ENCODE measurements around the gene WDR81.
"Not testable (repeated sequence)": the region's sequence is repeated elsewhere in the genome, so short reads cannot be mapped to it uniquely, and the experiment has no call there.

Gene WDR81

DNA sequence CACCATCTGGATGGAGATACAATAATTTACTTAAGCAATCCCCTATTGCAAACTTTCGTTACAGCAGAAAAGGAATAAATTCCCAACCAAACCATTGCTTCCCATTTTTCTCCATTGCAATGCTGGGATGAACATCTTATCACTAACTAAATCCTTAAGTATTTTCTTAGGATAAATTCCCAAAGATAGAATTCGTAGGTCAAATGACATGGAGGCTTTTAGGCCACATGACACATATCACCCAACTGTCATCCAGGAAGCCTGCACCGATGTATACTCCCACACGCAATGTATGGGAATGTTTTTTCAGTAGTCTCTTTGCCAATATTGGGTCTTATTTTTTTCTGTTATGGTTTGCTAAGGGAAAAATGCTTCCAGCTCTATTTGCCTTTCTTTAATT, 12.7 kb upstream of the WDR81 start:
- no peak overlapping the region for H3K4me3 ChIP-seq (ENCODE audit: low read length)

DNA sequence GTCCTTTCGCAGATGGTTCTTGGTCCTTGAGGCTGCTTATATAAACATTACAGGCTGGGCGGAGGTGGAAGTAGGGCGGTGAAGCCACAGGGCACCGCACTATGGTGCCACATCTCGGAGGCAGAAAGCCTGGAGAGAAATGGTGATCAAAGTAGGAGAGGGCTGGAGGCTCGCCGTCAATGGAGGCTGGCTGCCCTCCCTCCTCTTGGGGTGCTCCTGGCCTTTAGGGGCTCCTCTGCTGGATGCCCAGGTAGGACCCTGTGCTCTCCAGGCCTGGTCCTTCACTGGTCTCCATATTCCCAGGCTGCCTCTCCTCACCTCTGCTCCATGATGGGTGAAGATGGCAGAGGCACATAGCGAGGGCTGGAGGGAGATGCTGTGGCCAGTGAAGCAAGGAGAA, 12.2 kb upstream of the WDR81 start:
- H3K4me3 ChIP-seq (ENCODE audit: low read length) = no peak overlapping the region
- no peak for DNase-seq (ENCODE audit: low read depth, low spot score)

More for the DNA sequence above, 12.7 kb upstream of the WDR81 start:
- DNase-seq (ENCODE audit: low read depth, low spot score) = no peak

DNA sequence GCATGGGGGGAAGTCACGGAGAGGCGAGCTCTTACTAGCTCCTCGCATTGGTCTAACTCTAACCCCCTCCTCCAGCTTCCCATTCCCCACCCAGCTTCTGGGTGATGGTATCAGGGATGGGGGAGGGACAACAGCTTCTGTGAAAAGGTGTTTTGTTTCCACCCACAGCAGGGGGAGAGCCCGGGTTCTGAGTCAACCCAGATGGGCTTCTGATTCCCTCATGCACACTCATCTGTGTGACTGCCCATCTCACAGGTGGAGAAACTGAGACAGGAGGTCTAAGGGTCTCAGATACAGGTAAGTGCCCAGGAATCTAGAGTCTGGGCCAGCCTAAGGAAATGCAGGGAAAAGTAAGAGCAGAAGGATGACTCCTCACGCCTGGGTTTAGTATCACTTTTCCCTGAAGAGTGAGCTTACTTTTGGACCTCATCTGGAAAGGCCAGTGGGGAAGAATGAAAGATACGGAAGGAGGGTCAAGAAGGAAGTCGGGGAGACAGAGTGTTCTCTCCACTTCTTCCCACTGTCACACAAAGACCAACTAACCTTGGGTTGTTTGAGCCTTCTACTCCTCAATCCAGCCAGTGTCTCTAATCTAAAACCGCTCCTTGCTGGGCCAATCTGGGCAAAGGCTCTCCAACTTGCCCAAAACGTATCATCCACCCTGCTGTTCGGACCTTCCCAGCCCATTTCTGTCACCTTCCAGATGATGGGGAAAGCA, 11.2 kb upstream of the WDR81 start:
- no peak overlapping the region for H3K4me3 ChIP-seq (ENCODE audit: low read length)
- DNase-seq (ENCODE audit: low read depth, low spot score) = no peak

DNA sequence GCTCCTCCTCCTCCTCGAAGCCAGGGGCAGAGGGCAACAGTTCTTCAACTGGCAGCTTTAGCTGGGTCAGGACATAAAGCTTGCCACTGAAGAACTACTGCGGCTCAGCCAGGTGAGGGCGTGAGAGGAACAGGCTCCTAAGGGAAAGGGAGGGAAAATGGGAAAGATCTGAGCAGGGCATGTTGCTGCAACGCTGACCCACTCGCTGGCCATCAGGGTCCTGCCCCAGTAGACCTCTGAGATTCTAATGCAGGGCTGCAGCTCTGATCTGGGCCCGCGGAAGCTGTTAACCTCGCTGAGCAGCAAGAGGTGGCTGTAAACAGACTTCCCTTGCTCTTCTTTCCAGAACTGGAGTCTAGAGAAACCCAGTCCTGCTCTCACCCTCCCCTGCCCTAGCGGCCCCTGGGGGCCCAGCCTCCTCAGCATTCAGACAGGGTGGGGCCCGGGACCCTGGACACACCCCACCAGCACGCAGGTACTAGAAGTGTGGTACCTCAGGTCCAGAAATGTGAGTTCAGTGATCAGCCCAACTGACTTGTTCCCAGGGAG, 10.6 kb upstream of the WDR81 start:
- no peak overlapping the region for H3K4me3 ChIP-seq (ENCODE audit: low read length)
- DNase-seq (ENCODE audit: low read depth, low spot score) = no peak

DNA sequence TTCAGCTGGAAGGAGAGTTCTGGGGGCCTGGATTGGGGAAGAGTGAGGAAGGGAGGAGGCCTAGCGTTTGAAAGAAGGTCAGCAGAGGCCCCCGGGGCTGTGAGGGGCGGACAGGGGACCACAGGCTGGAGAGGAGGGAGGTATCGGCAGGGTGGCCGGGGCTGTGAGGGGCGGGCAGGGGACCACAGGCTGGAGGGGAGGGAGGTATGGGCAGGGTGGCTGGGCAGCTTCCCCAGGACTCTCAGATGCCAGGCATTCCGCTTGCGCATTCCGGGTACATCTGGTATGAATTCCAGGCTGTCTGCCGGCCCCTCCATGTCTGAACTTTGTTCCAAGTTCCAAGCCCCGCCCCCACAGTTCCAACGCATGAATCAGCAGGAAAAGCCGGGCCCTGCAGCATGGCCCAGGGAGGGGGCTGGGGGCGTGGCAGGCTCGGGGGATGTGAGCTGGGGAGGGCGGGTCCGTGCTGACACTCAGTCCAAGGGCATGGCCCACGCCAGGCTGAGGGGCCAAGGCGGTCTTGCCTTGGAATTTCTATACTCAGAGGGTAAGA, 10.0 kb upstream of the WDR81 start:
- H3K4me3 ChIP-seq (ENCODE audit: low read length) = no peak overlapping the region
- DNase-seq (ENCODE audit: low read depth, low spot score) = no peak

DNA sequence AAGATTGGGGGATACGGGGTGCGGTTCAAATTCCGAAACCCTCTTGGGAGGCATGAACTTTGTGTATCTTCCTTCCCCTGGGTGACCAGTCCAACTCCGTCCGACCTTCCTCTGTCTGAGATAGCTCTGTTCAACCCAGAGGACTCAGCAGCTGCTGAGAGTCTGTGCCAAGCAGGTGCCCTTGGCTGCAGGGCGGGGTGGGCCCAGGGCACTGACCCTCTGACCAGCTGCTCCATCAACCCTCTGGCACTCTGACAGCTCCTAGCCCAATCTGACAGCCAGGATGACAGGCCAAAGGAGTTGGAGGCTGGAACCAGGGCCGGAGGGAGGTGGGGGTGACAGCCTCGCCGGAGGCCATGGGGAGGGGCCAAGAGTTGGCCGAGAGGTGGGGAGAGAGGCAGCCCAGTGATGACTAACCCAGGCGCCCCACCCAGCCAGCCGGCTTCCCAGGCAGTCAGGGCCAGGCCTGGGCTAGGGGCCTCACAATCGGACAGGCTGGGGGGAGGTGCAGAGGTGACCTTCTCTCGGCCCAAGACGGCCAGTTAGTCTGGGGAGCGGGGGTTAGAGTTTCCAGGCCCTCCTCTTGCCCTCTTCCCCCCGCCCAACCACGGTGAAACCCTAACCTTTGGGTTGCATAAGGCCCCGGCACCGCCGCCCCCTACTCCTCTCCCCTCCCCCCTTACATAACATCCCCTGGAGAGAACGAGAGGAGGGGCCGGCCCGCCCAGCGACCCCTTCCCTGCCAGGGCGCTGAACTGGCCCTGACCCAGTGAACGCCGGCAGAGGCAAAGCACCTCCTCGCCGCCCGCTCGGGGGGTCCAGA, 9.3 kb upstream of the WDR81 start:
- no peak for DNase-seq (ENCODE audit: low read depth, low spot score)
- H3K4me3 ChIP-seq (ENCODE audit: low read length) = peak overlapping the region; percentile 69

DNA sequence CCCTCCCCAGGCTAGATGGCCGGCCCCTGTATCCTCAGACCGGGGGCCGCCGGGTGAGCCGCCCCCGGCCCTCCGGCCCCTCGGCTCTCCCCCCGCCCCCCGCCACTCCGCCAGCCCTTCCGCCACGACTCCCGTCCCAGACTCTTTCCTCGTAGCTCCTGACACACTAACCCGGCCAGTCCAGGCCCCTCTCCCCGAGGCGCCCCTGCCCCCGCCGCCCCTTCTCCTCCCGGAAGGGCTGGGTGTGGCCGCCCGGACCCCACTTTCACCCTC, 8.8 kb upstream of the WDR81 start:
- H3K4me3 ChIP-seq (ENCODE audit: low read length) = peak overlapping the region; percentile 69
- DNase-seq (ENCODE audit: low read depth, low spot score) = no peak

DNA sequence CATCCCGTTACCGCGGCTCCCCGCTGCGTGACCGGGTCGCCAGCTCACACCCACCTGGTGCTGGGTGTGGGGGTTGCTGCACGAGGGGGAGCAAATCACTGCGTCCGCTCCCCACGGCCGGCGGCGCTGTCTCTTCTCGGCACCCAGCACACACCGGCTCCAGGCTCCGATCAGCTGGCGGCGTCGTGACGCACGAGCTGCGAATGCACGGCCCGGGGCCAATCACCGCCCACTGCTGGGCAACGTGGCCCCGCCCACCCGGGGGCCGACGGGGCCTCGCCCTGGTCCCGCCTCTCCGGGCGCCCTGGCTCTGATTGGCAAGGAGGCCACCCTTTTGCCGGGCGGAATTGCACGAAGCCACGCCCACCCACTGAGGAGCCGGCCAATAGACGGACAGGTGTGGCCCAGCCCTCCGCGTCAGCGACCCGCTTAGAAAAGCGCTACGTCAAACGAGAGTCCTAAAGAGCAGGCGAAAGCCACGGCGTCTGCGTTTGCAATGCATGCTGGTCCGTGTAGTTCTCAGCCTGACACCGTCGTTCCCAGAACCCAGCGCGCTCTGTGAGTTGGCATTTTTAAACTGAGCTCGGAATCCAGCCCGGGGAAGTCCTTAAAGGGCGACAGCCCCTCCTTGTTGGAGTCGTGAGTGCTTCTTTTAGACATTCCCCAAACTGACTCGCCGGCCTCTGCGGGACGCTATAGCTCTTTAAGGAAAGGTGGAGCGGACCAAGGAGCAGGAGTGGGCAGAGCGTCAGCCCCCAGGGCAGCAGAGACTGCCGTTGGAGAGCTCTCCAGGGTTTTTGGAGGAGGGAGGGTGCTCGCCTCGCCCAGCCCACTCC, 8.2 kb upstream of the WDR81 start:
- peak overlapping the region; percentile 88 for H3K4me3 ChIP-seq (ENCODE audit: low read length)
- peak; percentile 100 for DNase-seq (ENCODE audit: low read depth, low spot score)

DNA sequence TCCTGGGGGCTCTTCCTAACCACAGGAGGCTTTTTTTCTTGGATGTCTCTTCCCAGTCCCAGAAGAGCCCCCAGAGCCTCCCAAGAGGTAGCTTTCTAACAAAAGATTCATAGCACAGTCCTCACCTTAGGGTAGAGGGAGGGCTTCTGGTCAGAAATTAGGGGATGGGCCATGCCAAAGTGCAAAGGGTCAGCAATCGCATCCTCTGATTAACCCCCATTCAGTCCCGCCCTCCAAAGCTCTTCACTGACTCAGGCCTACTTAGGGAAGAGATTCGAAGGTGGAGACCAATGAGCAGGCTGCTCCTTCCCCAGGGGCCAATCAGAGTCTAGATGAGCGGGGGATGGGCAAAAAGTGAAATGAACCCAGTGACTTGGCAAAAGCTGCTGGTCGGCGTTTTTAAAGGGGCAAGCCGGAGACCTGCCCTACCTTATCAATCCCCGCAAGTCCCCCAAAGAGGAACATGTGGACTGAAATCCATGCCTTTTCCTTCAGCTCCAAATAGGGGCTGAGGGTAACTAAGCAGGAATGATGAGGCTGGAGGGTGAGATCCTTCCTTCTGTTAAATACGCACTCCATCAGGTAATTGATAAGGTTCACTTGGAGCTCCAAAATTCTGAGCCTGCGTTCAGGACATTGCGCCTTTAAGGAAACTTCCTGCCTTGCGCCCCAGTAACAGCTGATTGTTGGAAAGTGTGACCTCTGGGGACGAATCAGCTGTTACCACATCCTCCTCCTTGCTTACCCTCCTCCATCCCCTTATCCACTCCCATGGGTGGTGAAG, 7.4 kb upstream of the WDR81 start:
- peak overlapping the region; percentile 88 for H3K4me3 ChIP-seq (ENCODE audit: low read length)
- DNase-seq (ENCODE audit: low read depth, low spot score) = peak; percentile 97

DNA sequence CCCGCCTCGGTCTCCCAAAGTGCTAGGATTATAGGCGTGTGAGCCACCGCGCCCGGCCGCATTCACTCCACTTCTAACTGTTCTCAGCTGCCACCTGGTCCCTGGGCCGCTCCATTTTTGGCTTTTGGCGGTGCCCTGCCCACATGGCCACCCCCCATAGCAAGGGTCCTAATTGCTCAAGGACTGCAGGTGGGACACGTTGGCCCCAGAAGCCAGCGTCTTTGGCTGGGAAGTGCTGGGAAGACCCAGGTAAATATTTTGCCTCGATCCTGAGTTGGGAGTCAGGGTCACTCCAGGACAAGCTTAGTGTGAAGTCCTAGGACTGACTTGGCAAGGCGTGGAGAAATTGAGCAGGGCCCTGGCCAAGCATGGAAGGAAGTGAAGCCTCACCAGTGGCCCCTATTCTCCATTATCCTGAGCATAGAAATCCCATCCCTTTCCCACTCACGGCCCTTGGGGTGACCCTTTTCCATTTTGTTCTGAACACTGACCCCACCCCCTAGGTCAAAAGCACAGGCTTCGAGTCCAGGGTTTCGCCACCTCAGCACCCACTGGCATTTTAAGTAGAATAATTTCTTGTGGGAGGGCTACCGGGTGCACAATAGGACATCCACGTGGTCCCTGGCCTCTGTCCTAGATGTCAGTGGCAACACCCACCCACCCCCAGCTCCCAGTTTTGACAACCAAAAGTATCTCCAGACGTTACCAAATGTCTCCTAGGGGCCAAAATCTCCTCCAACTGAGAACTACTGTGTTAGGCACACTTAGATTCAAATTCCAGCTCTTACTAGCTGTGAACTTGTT, 5.9 kb upstream of the WDR81 start:
- DNase-seq (ENCODE audit: low read depth, low spot score) = no peak
- no peak overlapping the region for H3K4me3 ChIP-seq (ENCODE audit: low read length)

DNA sequence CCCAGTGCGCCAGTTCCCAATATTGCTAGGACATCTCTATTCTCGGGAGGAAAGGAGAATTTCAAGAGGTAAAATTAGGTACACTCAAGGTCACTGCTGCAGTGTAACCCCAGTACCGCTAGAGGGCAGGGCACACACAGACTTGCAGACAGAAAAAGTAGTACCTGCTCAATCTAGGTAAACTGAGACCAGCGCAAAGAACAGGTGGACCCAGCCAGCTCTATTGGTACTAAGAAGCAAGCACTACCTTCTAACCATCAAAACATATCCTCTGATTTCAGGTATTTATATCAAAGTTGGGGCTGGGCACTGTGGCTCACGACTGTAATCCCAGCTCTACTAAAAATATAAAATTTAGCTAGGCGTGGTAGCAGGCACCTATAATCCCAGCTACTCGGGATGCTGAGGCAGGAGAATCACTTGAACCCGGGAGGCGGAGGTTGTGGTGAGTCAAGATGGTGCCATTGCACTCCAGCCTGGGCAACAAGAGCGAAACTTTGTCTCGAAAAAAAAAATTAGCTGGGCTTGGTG, 3.6 kb upstream of the WDR81 start:
- DNase-seq (ENCODE audit: low read depth, low spot score) = peak; percentile 77
- peak overlapping the region; percentile 23 for H3K4me3 ChIP-seq (ENCODE audit: low read length)

DNA sequence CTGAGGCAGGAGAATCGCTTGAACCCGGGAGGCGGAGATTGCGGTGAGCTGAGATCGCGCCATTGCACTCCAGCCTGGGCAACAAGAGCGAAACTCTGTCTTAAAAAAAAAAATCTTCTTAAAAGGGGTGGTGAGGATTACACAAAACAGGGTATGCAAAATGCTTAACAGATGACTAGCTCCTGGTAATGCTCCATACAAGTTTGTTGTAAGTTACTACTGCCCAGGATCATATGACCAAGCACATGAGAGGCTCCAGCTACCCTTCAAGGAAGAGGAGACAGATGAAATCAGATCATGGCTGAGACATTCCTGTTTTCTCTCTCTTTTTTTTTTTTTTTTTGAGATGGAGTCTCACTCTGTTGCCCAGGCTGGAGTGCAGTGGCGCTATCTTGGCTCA, 2.5 kb upstream of the WDR81 start:
- H3K4me3 ChIP-seq (ENCODE audit: low read length); DNase-seq (ENCODE audit: low read depth, low spot score): not testable (repeated sequence)

DNA sequence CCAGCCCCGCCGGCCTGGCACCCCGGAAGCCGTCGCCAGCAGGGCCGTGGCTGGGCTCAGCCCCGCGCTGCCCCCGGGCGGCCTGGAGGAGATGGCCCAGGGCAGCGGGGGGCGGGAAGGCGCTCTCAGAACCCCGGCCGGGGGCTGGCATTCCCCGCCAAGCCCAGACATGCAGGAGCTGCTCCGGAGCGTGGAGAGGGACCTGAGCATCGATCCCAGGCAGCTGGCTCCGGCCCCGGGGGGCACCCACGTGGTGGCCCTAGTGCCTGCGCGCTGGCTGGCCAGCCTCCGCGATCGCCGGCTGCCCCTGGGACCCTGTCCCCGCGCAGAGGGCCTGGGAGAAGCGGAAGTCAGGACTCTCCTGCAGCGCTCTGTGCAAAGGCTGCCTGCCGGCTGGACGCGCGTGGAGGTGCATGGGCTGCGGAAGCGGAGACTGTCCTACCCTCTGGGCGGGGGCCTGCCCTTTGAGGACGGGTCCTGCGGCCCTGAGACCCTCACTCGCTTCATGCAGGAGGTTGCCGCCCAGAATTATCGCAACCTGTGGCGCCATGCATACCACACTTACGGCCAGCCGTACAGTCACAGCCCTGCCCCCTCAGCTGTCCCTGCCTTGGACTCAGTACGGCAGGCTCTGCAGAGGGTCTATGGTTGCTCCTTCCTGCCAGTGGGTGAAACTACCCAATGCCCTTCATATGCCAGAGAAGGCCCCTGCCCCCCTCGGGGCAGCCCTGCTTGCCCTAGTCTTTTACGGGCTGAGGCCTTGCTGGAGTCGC, 551 bp downstream of the WDR81 start:
- peak overlapping the region; percentile 58 for H3K4me3 ChIP-seq (ENCODE audit: low read length)
- no peak for DNase-seq (ENCODE audit: low read depth, low spot score)

DNA sequence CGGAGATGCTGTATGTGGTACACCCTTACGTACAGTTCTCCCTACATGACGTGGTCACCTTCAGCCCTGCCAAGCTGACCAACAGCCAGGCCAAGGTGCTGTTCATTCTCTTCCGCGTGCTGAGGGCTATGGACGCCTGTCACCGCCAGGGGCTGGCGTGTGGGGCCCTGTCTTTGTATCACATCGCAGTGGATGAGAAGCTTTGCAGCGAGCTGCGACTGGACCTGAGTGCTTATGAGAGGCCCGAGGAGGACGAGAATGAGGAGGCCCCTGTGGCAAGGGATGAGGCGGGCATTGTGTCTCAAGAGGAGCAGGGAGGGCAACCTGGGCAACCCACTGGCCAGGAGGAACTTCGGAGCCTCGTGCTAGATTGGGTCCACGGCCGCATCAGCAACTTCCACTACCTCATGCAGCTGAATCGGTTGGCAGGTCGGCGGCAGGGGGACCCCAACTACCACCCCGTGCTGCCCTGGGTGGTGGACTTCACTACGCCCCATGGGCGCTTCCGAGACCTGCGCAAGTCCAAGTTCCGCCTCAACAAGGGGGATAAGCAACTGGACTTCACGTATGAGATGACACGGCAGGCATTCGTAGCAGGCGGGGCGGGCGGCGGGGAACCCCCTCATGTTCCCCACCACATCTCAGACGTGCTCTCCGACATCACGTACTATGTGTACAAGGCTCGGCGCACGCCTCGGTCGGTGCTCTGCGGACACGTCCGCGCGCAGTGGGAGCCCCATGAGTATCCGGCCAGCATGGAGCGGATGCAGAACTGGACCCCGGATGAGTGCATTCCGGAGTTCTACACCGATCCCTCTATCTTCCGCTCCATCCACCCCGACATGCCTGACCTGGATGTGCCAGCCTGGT, 1.4 kb downstream of the WDR81 start:
- H3K4me3 ChIP-seq (ENCODE audit: low read length) = no peak overlapping the region
- no peak for DNase-seq (ENCODE audit: low read depth, low spot score)

DNA sequence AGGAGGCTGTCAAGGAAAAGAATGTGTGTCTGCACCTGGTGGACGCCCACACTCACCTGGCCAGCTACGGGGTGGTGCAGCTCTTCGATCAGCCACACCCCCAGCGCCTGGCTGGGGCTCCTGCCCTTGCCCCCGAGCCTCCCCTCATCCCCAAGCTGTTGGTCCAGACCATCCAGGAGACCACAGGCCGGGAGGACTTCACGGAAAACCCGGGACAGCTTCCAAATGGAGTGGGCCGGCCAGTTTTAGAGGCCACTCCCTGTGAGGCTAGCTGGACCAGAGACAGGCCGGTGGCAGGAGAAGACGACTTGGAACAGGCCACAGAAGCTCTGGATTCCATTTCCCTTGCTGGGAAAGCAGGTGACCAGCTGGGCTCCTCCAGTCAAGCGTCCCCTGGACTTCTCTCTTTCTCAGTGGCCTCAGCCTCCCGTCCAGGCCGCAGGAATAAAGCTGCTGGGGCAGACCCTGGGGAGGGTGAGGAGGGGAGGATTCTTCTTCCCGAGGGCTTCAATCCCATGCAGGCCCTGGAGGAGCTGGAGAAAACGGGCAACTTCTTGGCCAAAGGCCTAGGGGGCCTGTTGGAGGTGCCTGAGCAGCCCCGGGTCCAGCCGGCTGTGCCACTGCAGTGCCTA, 2.2 kb downstream of the WDR81 start:
- no peak overlapping the region for H3K4me3 ChIP-seq (ENCODE audit: low read length)
- DNase-seq (ENCODE audit: low read depth, low spot score) = no peak

Measured in Jurkat, Clone E6-1 (cell line).